COR-L47 (cell line): ENCODE measurements around the gene ARMC6.
"Not testable (repeated sequence)": the region's sequence is repeated elsewhere in the genome, so short reads cannot be mapped to it uniquely, and the experiment has no call there.

Experiments used
- DNase-seq: peaks from one replicate; lab custom pipeline; 2025; lab: John Stamatoyannopoulos, UW

Gene ARMC6

DNA sequence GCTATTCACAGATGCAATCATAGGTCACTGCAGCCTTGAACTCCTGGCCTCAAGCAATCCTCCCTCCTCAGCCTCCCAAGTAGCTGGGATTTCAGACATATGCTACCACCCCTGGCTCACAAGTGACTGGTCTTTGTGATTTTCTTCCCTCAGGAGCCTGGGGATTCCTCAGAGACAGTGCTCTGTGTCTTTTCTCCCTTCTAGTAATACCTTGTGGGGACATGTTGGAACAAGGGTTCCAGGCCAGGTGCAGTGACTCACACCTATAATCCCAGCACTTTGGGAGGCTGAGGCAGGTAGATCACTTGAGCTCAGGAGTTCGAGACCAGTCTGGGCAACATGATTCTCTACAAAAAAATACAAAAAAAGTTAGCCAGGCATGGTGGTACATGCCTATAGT is 10.0 kb upstream of the ARMC6 start:
- not testable (repeated sequence) for DNase-seq

DNA sequence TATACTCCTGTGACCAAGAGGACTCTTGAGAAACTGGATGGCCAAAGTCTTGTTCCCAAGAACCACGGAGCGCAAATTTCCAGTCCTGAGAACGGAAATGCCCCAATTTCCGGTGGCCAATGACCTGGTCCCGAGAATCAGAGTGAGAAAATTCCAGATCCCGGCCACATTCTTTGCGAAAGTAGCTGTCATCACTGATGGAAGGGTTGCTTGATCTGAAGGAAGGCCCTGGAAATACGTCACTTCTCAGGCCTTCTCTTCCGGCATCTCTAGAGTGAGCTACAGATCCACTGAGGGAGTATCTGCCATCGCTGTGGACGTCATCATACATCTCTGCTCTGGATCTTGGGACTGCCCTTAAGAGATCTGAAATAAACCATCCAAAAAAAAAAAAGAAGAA is 7.5 kb upstream of the ARMC6 start:
- DNase-seq: no peak

DNA sequence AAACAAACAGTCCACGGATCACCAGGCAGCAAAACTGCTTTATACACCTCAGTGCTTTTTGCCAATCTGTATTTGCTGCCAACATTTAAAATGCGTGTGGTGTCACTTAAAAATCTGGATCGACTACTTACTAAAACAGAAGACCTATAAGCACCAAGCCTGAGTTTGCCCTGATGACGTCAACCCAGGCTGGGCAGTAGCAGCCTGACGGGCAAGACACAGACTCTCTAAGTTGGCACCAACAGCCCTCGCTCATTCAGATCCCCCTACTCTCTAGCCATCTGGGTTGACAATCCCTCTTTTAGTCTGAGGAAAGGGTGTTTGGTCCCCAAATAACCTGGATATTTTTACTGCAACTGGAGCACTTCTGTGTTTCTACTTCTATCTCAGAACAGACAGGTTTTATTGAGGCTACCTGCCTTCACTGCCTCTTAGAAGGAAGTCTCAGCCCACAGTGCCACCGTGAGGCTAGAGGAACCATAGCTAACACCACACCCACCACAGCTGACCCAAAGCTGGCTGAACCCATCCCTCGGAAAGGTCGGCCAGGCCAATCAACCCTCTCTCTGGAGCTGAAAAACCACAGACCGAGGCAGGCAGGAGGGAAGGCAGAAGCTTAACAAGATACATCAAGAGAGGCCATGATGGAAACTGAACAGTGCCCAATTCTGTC is 7.0 kb upstream of the ARMC6 start:
- DNase-seq: no peak

DNA sequence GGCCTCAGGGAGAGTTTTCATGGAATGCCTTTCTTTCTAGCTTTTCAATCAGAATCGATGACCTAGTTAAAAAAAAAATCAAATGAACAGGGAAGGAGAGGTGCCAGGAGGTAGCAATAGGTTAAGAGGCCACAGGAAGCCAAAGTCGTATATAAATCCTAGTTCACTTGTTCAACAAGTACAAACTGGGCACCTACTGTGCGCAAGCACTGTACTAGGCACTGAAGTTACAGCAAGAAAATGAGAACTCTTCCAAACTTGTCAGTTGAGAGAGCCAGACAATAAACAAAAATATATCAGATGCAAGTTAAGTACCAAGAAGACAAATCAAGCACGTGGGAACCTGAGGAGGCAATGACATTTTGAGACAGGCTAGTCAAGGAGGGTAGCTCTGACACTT is 6.2 kb upstream of the ARMC6 start:
- DNase-seq: no peak

DNA sequence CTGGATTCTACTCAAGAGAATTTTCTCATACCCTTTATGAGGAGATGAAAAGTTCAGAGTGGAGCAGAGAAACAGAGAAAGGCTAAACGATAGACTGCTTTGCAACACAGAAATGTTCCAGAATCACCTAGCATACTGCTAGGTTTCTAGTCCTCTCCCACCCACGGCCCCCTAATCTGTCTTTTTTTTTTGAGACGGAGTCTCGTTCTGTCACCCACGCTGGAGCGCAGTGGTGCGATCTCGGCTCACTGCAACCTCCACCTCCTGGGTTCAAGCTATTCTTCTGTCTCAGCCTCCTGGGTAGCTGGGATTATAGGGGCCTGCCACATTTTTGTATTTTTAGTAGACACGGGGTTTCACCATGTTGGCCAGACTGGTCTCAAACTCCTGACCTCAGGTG is 4.9 kb upstream of the ARMC6 start:
- no peak for DNase-seq

DNA sequence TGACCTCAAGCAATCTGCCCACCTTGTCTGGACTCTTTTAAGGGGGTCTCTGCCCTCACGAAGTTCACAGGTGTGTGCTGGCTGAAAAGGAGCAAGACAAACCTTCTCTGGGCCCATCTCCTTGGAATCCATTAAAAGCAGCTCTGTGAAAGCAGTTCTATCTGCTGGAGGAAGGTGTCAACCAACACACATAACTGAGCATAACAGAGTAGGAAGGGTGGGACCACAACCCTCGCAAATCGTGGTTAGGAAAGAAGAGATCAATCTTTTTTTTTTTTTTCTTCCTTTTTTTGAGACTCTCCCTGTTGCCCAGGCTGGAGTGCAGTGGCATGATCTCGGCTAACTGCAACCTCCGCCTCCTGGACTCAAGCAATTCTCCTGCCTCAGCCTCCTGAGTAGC is 1.5 kb upstream of the ARMC6 start:
- no peak for DNase-seq

DNA sequence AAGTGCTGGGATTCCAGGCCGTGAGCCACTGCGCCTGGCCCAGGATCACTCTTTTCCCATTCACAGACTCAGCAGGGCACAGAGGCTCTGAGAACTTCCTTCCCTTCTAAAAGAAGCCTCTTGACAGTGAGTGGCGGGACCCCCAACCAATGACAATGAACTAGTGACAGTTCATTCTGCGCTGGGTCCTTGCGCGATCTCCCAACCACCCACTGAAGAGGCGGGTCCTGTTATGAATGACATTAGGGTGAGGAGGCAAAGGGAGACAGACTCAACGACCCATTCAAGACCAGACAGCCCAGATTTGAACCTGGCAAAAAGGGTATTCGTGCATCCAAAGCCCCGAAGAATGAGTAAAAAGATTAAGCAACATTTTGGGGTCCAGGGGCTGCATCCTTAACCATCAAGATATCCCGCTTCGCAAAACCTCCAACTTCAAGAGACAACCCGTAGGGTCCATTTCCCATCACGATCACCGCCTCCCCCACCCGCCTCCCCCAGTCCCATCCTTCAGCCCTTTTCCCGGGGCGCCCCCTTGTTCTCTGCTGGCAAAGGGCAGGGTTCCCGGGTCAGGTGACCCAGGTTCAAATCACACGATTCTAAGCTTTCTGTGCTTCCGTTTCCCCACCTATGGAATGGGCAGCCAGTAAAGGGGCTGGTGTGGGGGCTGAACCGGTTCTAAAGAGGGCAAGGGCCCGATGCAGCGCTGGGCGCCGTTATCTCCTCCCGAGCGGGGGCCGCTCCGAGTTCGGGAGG is 805 bp upstream of the ARMC6 start:
- DNase-seq: peak; percentile 84

DNA sequence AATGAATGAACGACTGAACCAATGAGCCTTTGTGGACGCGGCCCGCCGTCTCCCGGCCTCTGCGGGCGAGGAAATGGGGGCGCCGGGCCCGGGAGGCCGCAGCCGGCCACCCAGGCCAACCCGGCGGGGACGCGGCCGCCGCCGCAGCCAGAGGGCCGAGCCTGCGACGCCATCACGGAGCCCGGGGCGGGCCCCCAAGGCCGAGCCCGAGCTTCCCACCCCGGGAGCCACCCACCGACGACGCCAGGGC is 302 bp upstream of the ARMC6 start:
- no peak for DNase-seq

DNA sequence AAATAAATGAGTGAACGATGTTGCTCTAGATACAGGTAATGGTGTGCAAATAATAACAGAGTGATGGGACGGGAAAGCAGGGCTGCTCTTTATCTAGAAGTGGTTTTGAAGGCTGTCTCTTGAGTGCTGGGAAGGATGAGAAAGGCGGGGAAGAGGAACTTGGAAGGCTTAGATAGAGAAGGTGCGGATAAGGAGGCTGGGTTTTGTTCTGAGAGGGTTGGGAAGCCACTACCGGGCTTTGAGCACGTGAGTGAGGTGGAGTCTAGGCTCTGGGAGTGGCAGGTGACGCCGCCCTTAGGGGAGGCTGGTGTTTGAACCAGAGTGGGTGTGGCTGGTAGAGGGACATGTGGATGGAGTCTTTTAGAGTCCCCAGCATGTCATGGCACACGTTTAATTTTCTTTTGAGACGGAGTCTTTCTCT is 811 bp downstream of the ARMC6 start:
- peak; percentile 79 for DNase-seq

DNA sequence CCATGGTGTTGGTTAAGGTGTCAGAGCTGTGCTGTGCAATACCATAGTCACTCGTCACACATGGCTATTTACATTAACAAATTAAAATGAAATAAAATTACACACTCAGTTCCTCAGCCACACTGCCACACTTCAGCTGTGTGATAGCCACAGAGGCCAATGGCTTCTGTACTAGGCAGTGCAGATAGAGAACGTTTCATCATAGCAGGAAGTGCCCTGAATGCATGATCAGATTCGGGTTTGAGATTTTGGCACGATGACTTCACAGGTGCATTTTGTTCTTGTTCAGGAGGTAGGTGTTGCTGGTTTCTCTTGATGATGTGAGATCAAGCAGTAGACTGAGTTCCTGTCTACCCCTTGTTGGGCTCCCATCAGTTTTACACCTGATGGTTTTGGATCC is 6.5 kb downstream of the ARMC6 start:
- no peak for DNase-seq

DNA sequence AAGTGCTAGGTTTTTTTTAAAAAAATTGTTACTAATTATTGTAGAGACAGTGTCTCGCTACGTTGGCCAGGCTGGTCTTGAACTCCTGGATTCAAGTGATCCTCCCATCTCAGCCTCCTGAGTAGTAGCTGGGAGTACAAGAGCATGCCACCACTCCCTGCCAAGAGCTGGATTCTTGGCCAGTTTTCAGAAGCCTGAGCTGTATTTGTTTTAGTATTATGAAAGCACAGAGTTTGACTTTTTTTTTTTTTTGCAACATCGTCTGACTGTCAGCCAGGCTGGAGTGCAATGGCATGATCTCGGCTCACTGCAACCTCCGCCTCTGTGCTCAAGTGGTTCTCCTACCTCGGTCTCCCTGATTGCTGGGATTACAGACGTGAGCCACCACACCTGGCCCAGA is 7.0 kb downstream of the ARMC6 start:
- no peak for DNase-seq

DNA sequence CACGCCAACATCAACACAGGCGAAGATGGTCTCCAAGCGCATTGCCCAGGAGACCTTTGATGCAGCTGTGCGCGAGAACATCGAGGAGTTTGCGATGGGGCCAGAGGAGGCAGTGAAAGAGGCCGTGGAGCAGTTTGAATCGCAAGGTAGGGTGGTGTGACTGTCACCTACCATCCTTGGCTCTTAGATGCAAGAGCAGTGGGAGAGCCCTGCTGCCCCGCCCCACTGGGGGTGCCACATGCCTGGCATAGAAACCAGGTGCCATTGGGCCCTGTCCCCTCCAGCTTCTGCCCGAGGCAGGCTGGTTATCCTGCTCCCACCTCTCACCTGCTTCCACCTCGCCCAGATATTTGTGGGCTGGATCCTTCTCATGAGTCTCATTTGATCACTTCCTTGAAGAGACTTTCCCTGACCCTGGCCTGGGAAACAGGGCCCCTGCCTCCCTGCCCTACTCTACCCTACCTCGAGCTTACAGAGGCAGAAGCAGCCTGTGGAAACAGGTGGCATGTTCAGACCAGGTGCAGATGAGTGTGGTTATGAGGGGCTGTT is 9.4 kb downstream of the ARMC6 start:
- DNase-seq: no peak

DNA sequence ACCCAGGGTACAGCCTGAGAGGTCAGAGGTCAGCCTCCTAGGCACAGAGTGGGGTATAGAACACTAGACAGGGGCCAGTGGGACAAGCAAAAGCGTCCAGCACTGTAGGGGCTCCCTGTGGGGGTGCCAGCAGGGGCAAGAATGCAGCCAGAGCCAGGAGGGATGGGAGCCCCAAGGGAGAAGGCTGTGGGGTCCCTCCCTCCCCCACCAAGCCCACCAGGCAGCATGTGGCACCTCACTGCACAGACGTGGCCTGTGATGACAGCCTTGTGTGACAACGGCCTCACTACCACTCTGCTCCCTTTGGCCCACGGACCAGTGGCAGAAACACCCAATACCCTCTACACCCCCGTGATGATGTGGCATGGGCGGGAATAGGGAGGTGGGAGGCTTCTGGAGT is 10.1 kb downstream of the ARMC6 start:
- no peak for DNase-seq

DNA sequence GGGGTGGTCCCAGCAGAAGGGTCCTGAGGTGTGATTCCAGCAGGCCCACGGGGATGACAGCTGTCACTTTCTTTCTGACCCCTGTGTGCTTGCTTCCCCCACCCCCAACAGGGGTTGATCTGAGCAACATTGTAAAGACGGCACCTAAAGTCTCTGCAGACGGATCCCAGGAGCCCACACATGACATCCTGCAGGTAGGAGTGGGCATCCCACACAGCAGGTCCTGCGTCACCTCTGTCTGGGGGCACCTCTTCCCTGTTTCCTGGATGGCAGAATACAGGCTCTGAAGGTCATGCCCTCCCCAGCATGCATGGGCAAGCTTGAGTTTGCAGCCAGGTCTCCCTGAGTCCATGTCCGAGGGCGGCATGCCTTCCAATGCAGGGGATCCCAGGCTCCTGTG is 10.5 kb downstream of the ARMC6 start:
- DNase-seq: no peak

DNA sequence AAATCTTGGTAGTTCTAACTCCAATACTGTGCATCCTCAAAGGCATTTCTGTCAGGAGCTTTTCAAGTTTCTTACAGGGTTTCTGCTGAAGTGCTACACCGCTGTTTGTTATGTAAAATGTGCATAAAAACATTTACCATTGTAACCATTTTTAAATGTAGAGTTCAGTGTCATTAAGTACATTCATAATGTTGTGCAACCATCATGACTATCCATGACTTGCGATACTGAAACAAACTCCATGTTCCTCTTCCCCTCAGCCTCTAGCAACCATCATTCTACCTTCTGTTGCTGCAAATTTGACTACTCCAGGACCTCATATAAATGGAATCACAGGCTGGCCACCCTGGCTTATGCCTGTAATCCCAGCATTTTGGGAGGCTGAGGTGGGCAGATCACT is 16.0 kb downstream of the ARMC6 start:
- no peak for DNase-seq

DNA sequence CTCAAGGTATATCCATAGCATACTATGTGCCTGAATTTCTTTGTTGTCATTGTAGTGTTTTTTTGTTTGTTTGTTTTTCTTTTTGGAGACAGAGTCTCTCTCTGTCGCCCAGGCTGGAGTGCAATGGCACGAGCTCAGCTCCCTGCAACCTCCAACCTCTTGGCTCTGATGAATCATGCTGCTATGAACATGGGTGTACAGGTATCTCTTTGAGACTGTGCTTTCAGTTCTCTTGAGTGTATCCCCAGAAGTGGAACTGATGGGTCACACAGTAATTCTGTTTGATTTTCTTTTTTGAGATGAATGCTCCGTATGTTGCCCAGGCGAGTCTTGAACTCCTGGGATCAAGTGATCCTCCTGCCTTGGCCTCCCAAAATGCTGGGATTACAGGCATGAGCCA is 16.7 kb downstream of the ARMC6 start:
- DNase-seq: no peak

DNA sequence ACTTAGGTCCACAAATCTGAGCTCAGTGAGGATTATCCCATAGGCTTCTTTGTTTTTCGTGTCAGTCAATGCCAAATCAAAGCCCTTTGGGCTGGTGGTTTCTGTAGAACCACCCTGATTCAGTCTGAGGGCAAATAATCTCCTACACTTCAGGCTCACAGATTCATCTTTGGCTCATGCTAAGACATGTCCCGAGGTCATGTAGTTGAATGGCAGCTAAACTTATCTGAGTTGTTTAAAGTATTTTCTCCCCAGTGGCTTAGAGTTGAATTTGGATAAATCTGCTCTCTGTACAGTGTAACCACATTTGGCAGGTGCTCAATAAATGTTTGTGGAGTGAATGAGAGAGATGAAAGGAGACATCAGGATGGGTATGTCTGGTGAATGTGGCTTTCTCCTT is 17.3 kb downstream of the ARMC6 start:
- DNase-seq: no peak

DNA sequence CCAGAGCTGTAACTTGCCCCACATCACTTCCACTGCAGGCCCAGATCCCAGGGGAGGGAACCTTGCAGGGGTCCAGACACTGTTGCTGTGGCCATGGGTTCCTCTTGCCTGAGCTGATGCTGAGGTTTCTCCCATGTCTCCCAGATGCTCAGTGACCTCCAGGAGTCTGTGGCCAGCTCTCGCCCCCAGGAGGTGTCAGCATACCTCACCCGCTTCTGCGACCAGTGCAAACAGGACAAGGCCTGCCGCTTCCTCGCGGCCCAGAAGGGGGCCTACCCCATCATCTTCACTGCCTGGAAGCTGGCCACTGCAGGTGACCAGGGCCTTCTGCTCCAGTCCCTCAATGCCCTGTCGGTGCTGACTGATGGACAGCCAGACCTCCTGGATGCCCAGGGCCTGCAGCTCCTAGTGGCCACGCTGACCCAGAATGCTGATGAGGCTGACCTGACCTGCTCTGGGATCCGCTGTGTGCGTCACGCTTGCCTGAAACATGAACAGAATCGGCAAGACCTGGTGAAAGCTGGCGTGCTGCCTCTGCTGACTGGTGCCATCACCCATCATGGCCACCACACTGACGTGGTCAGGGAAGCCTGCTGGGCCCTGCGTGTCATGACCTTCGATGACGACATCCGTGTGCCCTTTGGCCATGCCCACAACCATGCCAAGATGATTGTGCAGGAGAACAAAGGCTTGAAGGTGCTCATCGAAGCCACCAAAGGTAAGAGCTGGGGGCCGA is 18.2 kb downstream of the ARMC6 start:
- no peak for DNase-seq

DNA sequence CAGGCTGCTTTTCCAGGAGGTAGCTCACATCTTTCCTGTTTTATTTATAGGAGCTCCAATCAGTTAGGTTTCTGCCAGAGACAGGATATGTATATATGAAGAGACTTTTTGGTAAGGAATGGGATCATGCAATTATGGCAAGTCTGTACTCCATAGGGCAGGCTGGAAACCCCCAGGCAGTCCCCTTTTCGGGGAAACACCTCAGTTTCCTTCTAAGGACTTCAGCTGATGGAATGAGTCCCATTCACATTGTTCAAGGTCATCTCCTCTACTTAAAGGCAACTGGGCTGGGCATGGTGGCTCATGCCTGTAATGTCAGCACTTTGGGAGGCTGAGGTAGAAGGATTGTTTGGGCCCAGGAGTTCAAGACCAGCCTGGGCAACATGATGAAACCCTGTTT is 19.5 kb downstream of the ARMC6 start:
- no peak for DNase-seq

DNA sequence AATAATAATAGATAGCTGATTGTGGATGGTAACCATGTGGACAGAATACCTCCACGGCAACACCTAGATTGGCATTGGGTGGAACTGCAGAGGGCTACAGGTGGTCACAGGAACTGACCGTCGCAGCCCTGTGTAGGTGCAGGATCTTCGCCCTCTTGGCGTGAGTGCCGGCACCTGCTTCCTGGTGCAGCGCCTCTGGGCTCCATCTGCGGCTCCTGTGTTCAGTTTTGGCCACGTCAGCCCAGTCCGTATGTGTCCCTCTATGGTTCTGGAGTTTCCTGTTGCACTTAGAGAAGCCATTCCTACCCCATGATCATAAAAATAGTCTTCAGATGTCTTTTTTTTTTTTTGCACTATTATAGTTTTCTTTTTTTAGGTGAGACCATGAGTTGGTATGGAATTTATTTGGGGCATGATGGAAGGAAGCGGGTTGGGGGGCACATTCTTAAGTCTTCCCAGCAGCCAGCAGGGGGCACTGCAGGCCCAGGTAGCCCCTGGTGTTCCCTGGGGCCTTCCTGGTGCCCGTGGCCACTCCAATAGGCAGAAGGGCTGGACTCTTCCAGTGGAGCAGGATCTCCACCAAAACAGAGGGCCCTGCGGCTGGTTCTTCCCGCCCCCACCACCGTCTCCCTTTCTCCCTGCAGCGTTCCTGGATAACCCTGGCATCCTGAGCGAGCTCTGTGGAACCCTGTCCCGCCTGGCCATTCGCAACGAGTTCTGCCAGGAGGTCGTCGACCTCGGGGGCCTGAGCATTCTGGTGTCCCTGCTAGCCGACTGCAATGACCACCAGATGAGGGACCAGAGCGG is 20.3 kb downstream of the ARMC6 start:
- peak; percentile 18 for DNase-seq

DNA sequence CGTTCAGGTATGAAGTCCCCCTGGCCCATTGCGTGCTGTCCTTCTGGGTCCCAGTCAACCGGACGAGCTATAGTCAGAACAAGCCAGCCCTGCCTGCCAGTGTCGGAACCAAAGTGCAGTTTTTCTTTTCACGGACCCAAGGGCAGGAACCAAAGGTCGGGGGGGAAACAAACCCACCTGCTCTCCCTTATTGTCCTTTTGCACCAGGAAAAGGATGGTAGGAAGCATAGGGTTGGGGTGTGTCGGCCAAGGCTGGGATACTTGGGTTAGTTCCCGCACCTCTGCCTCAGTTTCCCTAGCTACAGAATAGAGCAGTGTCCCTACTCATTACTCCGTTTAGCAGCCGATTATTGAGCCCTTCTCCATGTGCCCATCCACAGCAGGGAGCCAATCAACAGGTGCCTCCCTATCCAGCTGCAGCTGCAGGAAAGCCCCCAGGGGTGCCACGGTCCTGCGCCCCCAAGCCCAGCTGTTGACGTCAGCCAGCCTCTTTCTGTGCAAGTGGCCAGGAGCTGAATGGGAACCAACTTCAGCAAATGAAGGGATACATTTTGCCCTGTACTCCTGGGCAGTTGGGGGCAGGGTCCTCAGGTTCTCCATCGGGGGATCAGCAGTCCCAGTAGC is 21.0 kb downstream of the ARMC6 start:
- DNase-seq: no peak

DNA sequence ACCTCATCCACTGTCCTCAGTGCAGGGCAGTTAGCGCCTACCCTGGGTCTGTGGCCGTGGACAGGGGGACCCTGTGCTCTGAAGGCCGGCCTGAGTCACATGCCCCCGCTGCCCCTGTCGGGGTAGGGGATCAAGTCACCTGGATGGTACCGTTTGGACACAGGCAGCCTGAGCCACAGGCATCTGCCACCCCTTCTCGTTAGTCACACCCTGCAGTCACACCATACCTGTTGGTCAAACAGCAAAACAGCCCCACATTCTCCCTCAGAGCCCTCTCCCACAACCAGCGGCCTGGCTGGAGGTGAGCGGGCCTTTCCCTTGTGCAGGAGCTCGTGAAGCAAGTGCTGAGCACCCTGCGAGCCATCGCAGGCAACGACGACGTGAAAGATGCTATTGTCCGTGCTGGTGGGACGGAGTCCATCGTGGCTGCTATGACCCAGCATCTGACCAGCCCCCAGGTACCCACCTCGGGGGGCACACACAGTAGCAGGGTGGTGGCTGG is 21.6 kb downstream of the ARMC6 start:
- DNase-seq: no peak
